Measurements from ENCODE around the gene DDX53.

Gene DDX53

GRCh38 chrX:22999696-23000223 is at the start of gene DDX53:
Gene DDX53 (plus strand): TSS chrX:22999960. CDS start chrX:23000058, 98 bp downstream.
- no peak for DNase-seq (ENCODE audit: low spot score)

- DNase-seq (ENCODE audit: low spot score) = peak; percentile 96
Observed at GRCh38 chrX:22950269-22951266, 49.2 kb upstream of the DDX53 start.

- peak; percentile 11 for DNase-seq (ENCODE audit: low spot score)
Observed at GRCh38 chrX:22952010-22952409, 47.8 kb upstream of the DDX53 start.

- no peak for DNase-seq (ENCODE audit: low spot score)
Observed at GRCh38 chrX:22958250-22958649, 41.5 kb upstream of the DDX53 start.

GRCh38 chrX:22959204-22959920 is 40.4 kb upstream of the DDX53 start:
- DNase-seq (ENCODE audit: low spot score) = no peak

GRCh38 chrX:22963196-22963595 is 36.6 kb upstream of the DDX53 start:
- no peak for DNase-seq (ENCODE audit: low spot score)

- no peak for DNase-seq (ENCODE audit: low spot score)
Observed at GRCh38 chrX:22968494-22968893, 31.3 kb upstream of the DDX53 start.

- DNase-seq (ENCODE audit: low spot score) = no peak
Observed at GRCh38 chrX:22969411-22969810, 30.3 kb upstream of the DDX53 start.

GRCh38 chrX:22970861-22971260 is 28.9 kb upstream of the DDX53 start:
- no peak for DNase-seq (ENCODE audit: low spot score)

- no peak for DNase-seq (ENCODE audit: low spot score)
Observed at GRCh38 chrX:22974616-22975015, 25.1 kb upstream of the DDX53 start.

GRCh38 chrX:22975786-22976185 is 24.0 kb upstream of the DDX53 start:
- DNase-seq (ENCODE audit: low spot score) = no peak

GRCh38 chrX:22985958-22986357 is 13.8 kb upstream of the DDX53 start:
- no peak for DNase-seq (ENCODE audit: low spot score)

GRCh38 chrX:22987452-22987851 is 12.3 kb upstream of the DDX53 start:
- DNase-seq (ENCODE audit: low spot score) = no peak

- peak; percentile 56 for DNase-seq (ENCODE audit: low spot score)
Observed at GRCh38 chrX:23003116-23003515, 3.4 kb downstream of the DDX53 start.

- peak; percentile 66 for DNase-seq (ENCODE audit: low spot score)
Observed at GRCh38 chrX:23008431-23009099, 8.8 kb downstream of the DDX53 start.

GRCh38 chrX:23012162-23012561 is 12.4 kb downstream of the DDX53 start:
- DNase-seq (ENCODE audit: low spot score) = no peak

GRCh38 chrX:23012636-23013035 is 12.9 kb downstream of the DDX53 start:
- DNase-seq (ENCODE audit: low spot score) = no peak

GRCh38 chrX:23013366-23013765 is 13.6 kb downstream of the DDX53 start:
- no peak for DNase-seq (ENCODE audit: low spot score)

- DNase-seq (ENCODE audit: low spot score) = no peak
Observed at GRCh38 chrX:23031600-23031999, 31.8 kb downstream of the DDX53 start.

- no peak for DNase-seq (ENCODE audit: low spot score)
Observed at GRCh38 chrX:23035493-23035892, 35.7 kb downstream of the DDX53 start.

GRCh38 chrX:23046443-23046842 is 46.7 kb downstream of the DDX53 start:
- DNase-seq (ENCODE audit: low spot score) = no peak
